HCT116 (cell line): Measurements from ENCODE around the gene MEAF6. TPM values are rescaled to one million over a fixed set of nuclear protein-coding genes. Genes with fewer than 3 reads are reported as not detected.

Source experiments
- ATAC-seq: fragments of 200-7000 bp; cut with Tn5 transposase; 2 replicates; pipeline ENCODE4 v1.9.1; 2020; ENCODE audit warnings: mild to moderate bottlenecking, moderate library complexity
- BruUV-seq: library from RNA; stranded (reverse); fragments of 400-500 nt; replicated peaks from 2 replicates; lab custom pipeline; 2021; lab: Mats Ljungman, UMichigan
- CTCF ChIA-PET: fragments of 300-600 bp; sonication (Branson Sonifier 250); formaldehyde crosslinking; loops from one replicate; lab custom pipeline; 2021; ENCODE audit warnings: antibody characterized with exemption; lab: Charles Lee
- POLR2A ChIA-PET: fragments of 300-600, 350-600 bp; sonication (Branson Sonifier 250); formaldehyde crosslinking; loops from one replicate; lab custom pipeline; 2021; ENCODE audit warnings: antibody characterized with exemption; lab: Charles Lee
- RAD21 ChIA-PET, 2 experiments: fragments of 300-600 bp; sonication (Branson Sonifier 250); formaldehyde crosslinking; loops; one replicate each; lab custom pipeline; 2023; ENCODE audit warnings: low total read pairs in 2 of 2; ENCODE audit not compliant: uncharacterized antibody in 2 of 2, unreplicated experiment in 2 of 2, low non-redundant PET in 1 of 2; lab: Charles Lee
- DNase-seq: peaks from one replicate; pipeline ENCODE4 v3.0.0-alpha.2; 2010; ENCODE audit warnings: low read depth, low spot score
- H2AFZ ChIP-seq: fragments of 200-600 bp; shearing (Covaris generic), sonication (generic); 2 replicates; pipeline ENCODE4 v1.6.1; 2017; ENCODE audit warnings: low read depth, mixed run types, mixed read lengths, antibody characterized with exemption, low read length; ENCODE audit not compliant: poor library complexity, severe bottlenecking
- H3K27ac ChIP-seq: 2 replicates; pipeline ENCODE4 v1.5.1; 2012; ENCODE audit warnings: low read depth, low read length
- H3K27me3 ChIP-seq: fragments of 200-600 bp; sonication (generic); 2 replicates; pipeline ENCODE4 v1.6.1; 2016; ENCODE audit warnings: mixed run types, low read length, mixed read lengths; ENCODE audit not compliant: insufficient read depth
- H3K36me3 ChIP-seq, 2 experiments: fragments of 200-500 bp in 1 of 2; fragments of 200-600 bp in 1 of 2; sonication (Bioruptor generic) in 1 of 2; sonication (generic) in 1 of 2; 2 replicates each; pipeline versions ENCODE4 v1.5.1 to v1.6.1; 2014 to 2016; ENCODE audit warnings: low read length in 2 of 2, inconsistent platforms in 1 of 2, mixed read lengths in 1 of 2, mixed run types in 1 of 2; ENCODE audit not compliant: insufficient read depth in 2 of 2, control insufficient read depth in 1 of 2
- H3K4me1 ChIP-seq, 2 experiments: fragments of 200-600 bp in 1 of 2; sonication (generic) in 1 of 2; 2 replicates each; pipeline versions ENCODE4 v1.5.1 to v1.6.1; 2012 to 2017; ENCODE audit warnings: low read length in 2 of 2, inconsistent platforms in 1 of 2, mild to moderate bottlenecking in 1 of 2, mixed read lengths in 1 of 2, mixed run types in 1 of 2, moderate library complexity in 1 of 2; ENCODE audit not compliant: insufficient read depth in 2 of 2, control insufficient read depth in 1 of 2
- H3K4me2 ChIP-seq: fragments of 200-600 bp; sonication (generic); 2 replicates; pipeline ENCODE4 v1.6.1; 2017; ENCODE audit warnings: mixed run types, low read length, mixed read lengths
- H3K4me3 ChIP-seq, 2 experiments: fragments of 200-600 bp in 1 of 2; sonication (generic) in 1 of 2; replicated peaks in 1 of 2; 2 replicates each; pipeline ENCODE4 v1.5.1; 2011 to 2016; ENCODE audit warnings: low read length in 2 of 2, control low read depth in 1 of 2, low read depth in 1 of 2, mild to moderate bottlenecking in 1 of 2, mixed read lengths in 1 of 2, mixed run types in 1 of 2
- H3K79me2 ChIP-seq: fragments of 200-600 bp; sonication (generic); 2 replicates; pipeline ENCODE4 v1.6.1; 2017; ENCODE audit warnings: mild to moderate bottlenecking, mixed run types, low read length, moderate library complexity, mixed read lengths; ENCODE audit not compliant: insufficient read depth
- H3K9ac ChIP-seq: fragments of 200-600 bp; sonication (generic); 2 replicates; pipeline ENCODE4 v1.6.1; 2016; ENCODE audit warnings: low read length, mixed read lengths
- H3K9me2 ChIP-seq: fragments of 200-600 bp; sonication (generic), shearing (Covaris generic); 2 replicates; pipeline ENCODE4 v1.6.1; 2017; ENCODE audit warnings: mixed run types, mild to moderate bottlenecking, moderate library complexity; ENCODE audit not compliant: insufficient read depth
- H3K9me3 ChIP-seq, 2 experiments: fragments of 200-500 bp in 1 of 2; fragments of 200-600 bp in 1 of 2; sonication (Bioruptor generic) in 1 of 2; sonication (generic) in 1 of 2; 2 replicates each; pipeline ENCODE4 v1.6.1; 2014 to 2017; ENCODE audit warnings: low read length in 2 of 2, mixed read lengths in 2 of 2, inconsistent platforms in 1 of 2, low read depth in 1 of 2, mild to moderate bottlenecking in 1 of 2, mixed run types in 1 of 2, moderate library complexity in 1 of 2; ENCODE audit not compliant: control insufficient read depth in 1 of 2, insufficient read depth in 1 of 2
- H4K20me1 ChIP-seq: fragments of 200-600 bp; sonication (generic), shearing (Covaris generic); 2 replicates; pipeline ENCODE4 v1.6.1; 2017; ENCODE audit warnings: mixed run types, mild to moderate bottlenecking, moderate library complexity; ENCODE audit not compliant: insufficient read depth
- EGR1 ChIP-seq: IDR thresholded peaks from 2 replicates; pipeline ENCODE4 v1.6.1; 2012; ENCODE audit warnings: low read depth
- EZH2 ChIP-seq: fragments of 200-600 bp; sonication (generic); IDR thresholded peaks from 2 replicates; pipeline ENCODE4 v1.6.1; 2017; ENCODE audit warnings: antibody characterized with exemption, mixed run types
- POLR2A ChIP-seq: IDR thresholded peaks from 2 replicates; pipeline ENCODE4 v1.7.0; 2011; ENCODE audit warnings: borderline replicate concordance; ENCODE audit not compliant: insufficient read depth, insufficient read length; ENCODE audit errors: extremely low read depth
- RAD21 ChIP-seq: IDR thresholded peaks from 2 replicates; pipeline ENCODE4 v1.6.1; 2012; ENCODE audit warnings: low read depth, mild to moderate bottlenecking
- YY1 ChIP-seq: IDR thresholded peaks from 2 replicates; pipeline ENCODE4 v1.6.1; 2011; ENCODE audit warnings: low read length, low read depth, moderate library complexity, mild to moderate bottlenecking; ENCODE audit not compliant: insufficient replicate concordance; ENCODE audit errors: extremely low read depth
- ZFX ChIP-seq: fragments of 450-650 bp; IDR thresholded peaks from 2 replicates; pipeline ENCODE4 v1.6.1; 2017
- ZNF274 ChIP-seq: fragments of 200-500 bp; sonication (Bioruptor generic); IDR thresholded peaks from 2 replicates; pipeline ENCODE4 v1.6.1; 2014; ENCODE audit warnings: mild to moderate bottlenecking, low read depth, low read length, inconsistent platforms
- intact Hi-C: fragments of 100-400 bp; cut with micrococcal nuclease; formaldehyde crosslinking; loops from 2 replicates; pipeline ENCODE4 v1.10.0; 2022
- total RNA-seq: library from RNA; stranded (reverse); gene quantifications from one replicate; pipeline ENCODE4 v1.2.1, GENCODE V29; 2021; ENCODE audit not compliant: unreplicated experiment

The MEAF6 gene
- total RNA-seq, 1 experiment from 2014 or later = 50.3 TPM

- no peaks in the 10 kb centered on the region for H4K20me1 ChIP-seq
- ChIA-PET CTCF (interaction anchor here (0.8 to 7.2 kb wide), 3 partner anchors 12 to 933 kb away, joined by 3 to 59 read pairs (median 4); no protein-coding TSS in a partner anchor), POLR2A (interaction anchor here (0.5 to 4.1 kb wide), 7 partner anchors 9 to 1103 kb away, joined by 4 to 34 read pairs (median 4); partner anchors contain the start of genes C1orf122 and YRDC), RAD21 (interaction anchor here in 1 of 2 experiments (2.1 kb wide), 1 partner anchor 12 kb away, joined by 4 read pairs; no protein-coding TSS in a partner anchor)
- no peak for ATAC-seq
- no peak for TF ChIP-seq YY1
- TF ChIP-seq EGR1 = no peak
- TF ChIP-seq POLR2A = no peak
- TF ChIP-seq RAD21 = no peak
- peaks cover 78 to 92% of the 10 kb centered on the region in 2 experiments for H3K4me1 ChIP-seq
- DNase-seq = no peak
- peaks cover 61% of the 10 kb centered on the region for H3K79me2 ChIP-seq
- no peaks in the 10 kb centered on the region for H3K9me3 ChIP-seq
- 0 out of 2 replicates have a peak, but pooled peaks cover 3% of the 10 kb centered on the region for H3K27me3 ChIP-seq
- H3K9me2 ChIP-seq = no peaks in the 10 kb centered on the region
- peak overlapping the region; percentile 91 for H3K27ac ChIP-seq
- peak overlapping the region; percentile 88 for H3K9ac ChIP-seq
- BruUV-seq = no TSS peak
- intact Hi-C loops = loop anchor here (10.0 kb wide), 1 partner anchor 1919 kb away; no protein-coding TSS in a partner anchor
- H3K4me2 ChIP-seq = peak overlapping the region; percentile 78
- peaks cover 2 to 14% of the 10 kb centered on the region in 2 experiments; a peak in 2 of 4 replicates for H3K36me3 ChIP-seq
- H3K4me3 ChIP-seq = peak overlapping the region; percentile 80
- H2AFZ ChIP-seq = no peak overlapping the region
Observed at GRCh38 chr1:37475380-37476086, 39.0 kb downstream of the MEAF6 start.

- BruUV-seq = TSS peak; percentile 57
- Histone ChIP-seq H3K4me1 (peaks cover 73 to 86% of the 10 kb centered on the region in 2 experiments), H3K4me3 (peak overlapping the region; percentile 80), H3K27ac (peak overlapping the region; percentile 91), H3K36me3 (peaks cover 0 to 7% of the 10 kb centered on the region in 2 experiments; a peak in 1 of 4 replicates), H2AFZ (no peak overlapping the region), H3K79me2 (peaks cover 54% of the 10 kb centered on the region), H4K20me1 (no peaks in the 10 kb centered on the region), H3K4me2 (peak overlapping the region; percentile 78), H3K9me2 (no peaks in the 10 kb centered on the region), H3K9me3 (no peaks in the 10 kb centered on the region), H3K27me3 (0 out of 2 replicates have a peak, but pooled peaks cover 3% of the 10 kb centered on the region), H3K9ac (peak overlapping the region; percentile 88)
- DNase-seq (no peak), ATAC-seq (peak; percentile 0; the same call in 1 of the 2 replicates)
- no peak for TF ChIP-seq EZH2
- TF ChIP-seq ZFX = peak; percentile 50; the same call in 1 of the 2 replicates
- no peak for TF ChIP-seq ZNF274
- ChIA-PET CTCF (interaction anchor here (1.6 to 7.2 kb wide), 2 partner anchors 13 to 932 kb away, joined by 3 to 59 read pairs; no protein-coding TSS in a partner anchor), RAD21 (interaction anchor here in 1 of 2 experiments (2.1 kb wide), 1 partner anchor 13 kb away, joined by 4 read pairs; no protein-coding TSS in a partner anchor), POLR2A (interaction anchor here (0.5 to 4.1 kb wide), 7 partner anchors 9 to 1102 kb away, joined by 4 to 34 read pairs (median 4); partner anchors contain the start of genes C1orf122 and YRDC)
- intact Hi-C loops = loop anchor here (5.0 to 10.0 kb wide), 3 partner anchors 122 to 1920 kb away; partner anchors contain the start of genes GNL2 and UTP11
Observed at GRCh38 chr1:37474697-37475379, 39.7 kb downstream of the MEAF6 start.
